ENCODE results near the gene TM9SF1.
A peak's percentile ranks its signal among the peaks of the same experiment; 100 is the strongest.

TM9SF1 gene, protein sequence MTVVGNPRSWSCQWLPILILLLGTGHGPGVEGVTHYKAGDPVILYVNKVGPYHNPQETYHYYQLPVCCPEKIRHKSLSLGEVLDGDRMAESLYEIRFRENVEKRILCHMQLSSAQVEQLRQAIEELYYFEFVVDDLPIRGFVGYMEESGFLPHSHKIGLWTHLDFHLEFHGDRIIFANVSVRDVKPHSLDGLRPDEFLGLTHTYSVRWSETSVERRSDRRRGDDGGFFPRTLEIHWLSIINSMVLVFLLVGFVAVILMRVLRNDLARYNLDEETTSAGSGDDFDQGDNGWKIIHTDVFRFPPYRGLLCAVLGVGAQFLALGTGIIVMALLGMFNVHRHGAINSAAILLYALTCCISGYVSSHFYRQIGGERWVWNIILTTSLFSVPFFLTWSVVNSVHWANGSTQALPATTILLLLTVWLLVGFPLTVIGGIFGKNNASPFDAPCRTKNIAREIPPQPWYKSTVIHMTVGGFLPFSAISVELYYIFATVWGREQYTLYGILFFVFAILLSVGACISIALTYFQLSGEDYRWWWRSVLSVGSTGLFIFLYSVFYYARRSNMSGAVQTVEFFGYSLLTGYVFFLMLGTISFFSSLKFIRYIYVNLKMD

DNA sequence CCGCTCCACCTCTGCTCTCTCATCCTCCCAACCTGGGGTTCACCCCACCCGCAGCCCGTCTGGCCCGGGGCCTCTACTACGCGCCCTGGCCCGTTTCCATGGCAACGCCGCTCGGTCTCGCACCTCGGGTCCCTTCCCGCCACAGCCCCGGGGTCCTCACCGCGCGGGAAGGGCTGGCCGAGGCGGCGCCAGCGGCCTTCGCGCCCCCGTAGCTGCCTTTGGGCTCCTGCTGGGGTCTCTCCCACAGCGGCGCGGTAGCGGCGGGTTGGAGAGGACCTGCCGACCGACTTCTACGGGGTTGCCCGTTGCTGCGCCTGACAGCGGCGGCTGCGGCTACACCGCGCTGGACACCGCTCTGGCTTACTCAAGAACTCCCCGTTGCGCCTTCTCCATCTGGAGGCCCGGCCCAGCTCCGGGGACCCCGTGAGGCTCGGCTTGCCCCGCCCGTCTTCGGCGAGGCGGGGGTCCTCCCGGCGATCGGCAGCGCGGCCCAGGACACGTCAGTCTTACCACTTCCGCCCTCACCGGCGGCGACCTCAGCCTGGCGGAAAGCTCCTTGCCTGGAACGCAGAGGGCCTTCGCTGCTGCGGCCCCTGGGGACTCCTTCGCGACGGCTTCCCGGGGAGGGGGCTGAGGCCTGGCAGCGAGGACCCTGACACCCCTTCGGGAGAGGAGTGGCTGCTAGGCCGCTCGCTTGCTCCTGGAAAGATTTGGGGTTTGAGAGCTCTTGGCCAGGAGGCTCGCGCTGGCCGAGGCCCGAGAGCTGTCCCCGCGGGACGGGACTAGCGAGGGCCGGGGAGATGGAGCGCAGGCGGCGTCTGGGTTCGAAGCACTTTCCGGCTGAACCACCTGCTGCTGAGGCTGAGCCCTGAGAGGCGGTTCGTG lies at the start of gene TM9SF1:
Gene TM9SF1 (minus strand): TSS at position 256 of the 885 bp plus-strand sequence. CDS start 422 bp downstream, outside the sequence.
- peak; percentile 72 to 73 for DNase-seq (ENCODE audit: low read depth in 2 of 2)

DNA sequence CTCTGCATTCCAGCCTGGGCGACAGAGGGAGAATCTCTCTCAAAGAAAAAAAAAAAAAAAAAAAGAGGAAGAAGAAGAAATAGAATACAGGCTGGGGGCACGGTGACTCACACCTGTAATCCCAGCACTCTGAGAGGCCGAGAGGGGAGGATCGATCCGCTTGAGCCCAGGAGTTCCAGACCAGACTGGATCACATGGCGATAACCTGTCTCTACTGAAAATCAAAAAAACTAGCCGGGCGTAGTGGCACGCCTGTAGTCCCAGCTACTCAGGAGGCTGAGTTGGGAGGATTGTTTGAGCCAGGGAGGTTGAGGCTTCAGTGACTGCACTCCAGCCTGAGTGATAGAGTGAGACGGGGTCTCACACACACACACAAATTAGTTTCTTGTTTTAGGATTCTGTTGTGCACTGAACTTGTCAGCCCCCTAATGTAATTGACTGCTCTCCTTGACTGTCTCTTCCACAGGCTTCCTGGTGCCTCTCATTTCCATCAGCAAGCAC lies 48.1 kb upstream of the TM9SF1 start:
- DNase-seq (ENCODE audit: low read depth in 2 of 2) = no peak

DNA sequence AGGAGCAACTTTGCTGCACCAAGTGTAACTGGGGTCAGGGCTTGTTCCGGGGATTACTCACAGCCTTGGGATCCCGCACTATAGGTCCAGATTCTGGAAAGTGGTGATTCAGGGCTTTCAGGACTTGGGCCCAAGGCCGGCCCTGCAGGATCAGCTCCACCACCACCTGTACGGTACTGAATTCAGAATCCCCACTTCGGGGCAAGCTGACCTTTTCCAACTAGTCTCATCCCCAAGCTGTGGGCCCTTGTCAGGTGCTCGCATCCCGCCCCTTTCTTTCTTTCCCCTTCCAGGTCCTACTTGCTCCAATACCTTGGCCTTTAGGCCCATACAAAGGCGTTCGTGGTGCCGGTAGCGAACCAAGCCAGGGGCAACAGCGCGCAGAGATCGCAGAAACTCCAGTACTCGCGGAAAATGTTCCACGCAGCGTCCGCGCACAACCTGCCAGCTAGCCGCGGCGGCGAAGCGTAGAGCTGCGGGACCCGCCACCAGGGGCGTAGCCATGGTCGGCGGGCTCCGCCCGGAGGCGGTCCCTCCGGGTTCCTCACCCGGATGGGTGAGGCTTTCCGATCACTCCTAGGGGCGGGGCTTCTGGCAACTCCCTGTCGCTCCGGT lies 46.7 kb upstream of the TM9SF1 start:
- DNase-seq (ENCODE audit: low read depth in 2 of 2) = peak; percentile 90 to 92

GRCh38 chr14:24240110-24240918 lies 45.1 kb upstream of the TM9SF1 start:
- no peak for DNase-seq (ENCODE audit: low read depth in 2 of 2)

DNA sequence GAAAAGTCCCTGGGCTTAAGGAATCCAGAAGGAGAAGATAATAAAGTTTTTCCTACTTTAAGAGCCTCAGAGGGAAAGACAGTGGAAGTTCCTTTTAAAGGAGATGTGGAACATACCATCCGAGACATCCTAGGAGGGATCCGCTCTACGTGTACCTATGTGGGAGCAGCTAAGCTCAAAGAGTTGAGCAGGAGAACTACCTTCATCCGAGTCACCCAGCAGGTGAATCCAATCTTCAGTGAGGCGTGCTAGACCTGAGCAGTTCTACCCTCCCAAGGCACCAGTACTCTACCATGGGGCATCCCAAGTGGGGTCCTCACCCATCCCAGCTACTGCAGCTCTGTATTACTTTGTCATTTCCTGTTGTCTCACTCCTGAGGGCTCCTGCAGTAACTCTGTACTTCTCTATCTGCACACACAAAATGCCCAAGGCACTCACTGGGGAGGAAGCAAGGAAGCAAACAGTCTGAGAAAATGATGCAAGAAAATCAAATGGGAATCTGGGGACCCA lies 43.3 kb upstream of the TM9SF1 start:
- DNase-seq (ENCODE audit: low read depth in 2 of 2) = no peak

DNA sequence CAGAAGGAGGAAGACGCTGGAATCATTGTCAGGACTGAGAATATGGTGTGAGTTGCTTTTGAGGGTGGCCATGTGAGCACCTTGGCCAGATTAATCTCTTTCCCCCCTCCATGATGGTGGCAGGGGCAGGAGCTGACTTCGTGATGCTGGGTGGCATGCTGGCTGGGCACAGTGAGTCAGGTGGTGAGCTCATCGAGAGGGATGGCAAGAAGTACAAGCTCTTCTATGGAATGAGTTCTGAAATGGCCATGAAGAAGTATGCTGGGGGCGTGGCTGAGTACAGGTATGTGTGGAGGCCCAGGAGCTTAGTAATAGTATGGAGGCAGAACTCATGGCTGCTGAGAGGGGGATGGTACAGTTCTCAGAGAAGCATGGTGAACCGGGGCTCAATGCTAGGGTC lies 42.9 kb upstream of the TM9SF1 start:
- no peak for DNase-seq (ENCODE audit: low read depth in 2 of 2)

- no peak for DNase-seq (ENCODE audit: low read depth in 2 of 2)
Measured at GRCh38 chr14:24237463-24237955, 42.3 kb upstream of the TM9SF1 start.

- DNase-seq (ENCODE audit: low read depth in 2 of 2) = no peak
Measured at GRCh38 chr14:24236689-24237462, 41.6 kb upstream of the TM9SF1 start.

GRCh38 chr14:24235804-24236688 lies 40.8 kb upstream of the TM9SF1 start:
- no peak for DNase-seq (ENCODE audit: low read depth in 2 of 2)

- no peak for DNase-seq (ENCODE audit: low read depth in 2 of 2)
Measured at GRCh38 chr14:24234095-24235005, 39.1 kb upstream of the TM9SF1 start.

GRCh38 chr14:24233538-24233866 lies 38.3 kb upstream of the TM9SF1 start:
- no peak for DNase-seq (ENCODE audit: low read depth in 2 of 2)

GRCh38 chr14:24232645-24233537 lies 37.6 kb upstream of the TM9SF1 start, which contains the start of gene GMPR2:
GMPR2 (plus strand) TSS chr14:24232929; CDS start chr14:24233254, 325 bp downstream.
- no peak for DNase-seq (ENCODE audit: low read depth in 2 of 2)

DNA sequence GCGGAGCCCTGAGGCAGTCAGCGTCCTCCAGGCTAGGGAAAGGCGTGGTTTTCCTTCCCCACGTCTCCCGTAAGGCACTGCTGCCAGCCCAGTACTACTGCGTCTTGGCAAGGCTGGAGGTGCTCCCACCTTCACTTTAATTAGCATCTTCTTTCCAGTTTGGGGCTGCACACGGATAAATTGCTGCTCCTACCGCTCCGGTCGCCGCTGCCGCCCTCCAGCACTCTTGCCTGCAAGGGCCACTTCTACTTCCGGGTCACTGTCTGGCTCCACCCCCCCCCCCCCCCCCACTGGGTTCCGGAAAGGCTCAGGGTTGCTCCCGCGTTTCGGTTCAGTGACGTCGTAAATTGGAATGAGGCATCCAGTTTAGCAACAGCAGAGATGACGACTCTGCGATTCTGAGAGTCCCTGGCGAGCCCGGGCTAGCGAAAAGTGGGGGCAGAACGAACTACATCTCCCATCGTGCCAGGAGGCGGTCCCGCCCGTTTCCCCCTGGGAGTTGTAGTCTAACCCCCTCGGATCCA lies 36.9 kb upstream of the TM9SF1 start, which contains the start of gene NEDD8:
Gene NEDD8 (minus strand): TSS at position 247 of the 524 bp plus-strand sequence. CDS start 100 bp downstream, at position 147.
- DNase-seq (ENCODE audit: low read depth in 2 of 2) = peak; percentile 85 to 86

- DNase-seq (ENCODE audit: low read depth in 2 of 2) = no peak
Measured at GRCh38 chr14:24231263-24232120, 36.3 kb upstream of the TM9SF1 start.

GRCh38 chr14:24228902-24229301 lies 33.7 kb upstream of the TM9SF1 start:
- DNase-seq (ENCODE audit: low read depth in 2 of 2) = no peak
